Measurements from ENCODE around the gene DBNDD1.
A peak's percentile ranks its signal among the peaks of the same experiment; 100 is the strongest.

The DBNDD1 gene

DNA sequence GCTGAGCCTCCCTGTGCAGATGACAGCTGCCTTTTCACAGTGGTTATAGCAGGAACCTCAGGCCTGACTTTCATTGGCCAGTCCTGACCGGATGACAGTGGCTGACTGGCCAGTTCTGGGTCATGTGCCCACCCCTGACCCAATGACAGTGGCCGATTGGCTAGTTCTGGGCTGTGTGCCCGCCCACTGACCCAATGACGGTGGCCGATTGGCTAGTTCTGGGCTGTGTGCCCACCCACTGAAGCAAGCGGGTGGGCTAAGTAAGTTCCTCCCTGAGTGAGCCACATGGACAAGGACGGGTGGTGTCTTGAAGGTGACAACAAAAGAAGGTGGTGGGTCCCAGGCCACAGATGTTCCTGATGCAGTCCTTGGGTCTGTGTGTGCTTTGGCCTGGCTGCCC is 61.2 kb downstream of the DBNDD1 start:
- no peak for DNase-seq

DNA sequence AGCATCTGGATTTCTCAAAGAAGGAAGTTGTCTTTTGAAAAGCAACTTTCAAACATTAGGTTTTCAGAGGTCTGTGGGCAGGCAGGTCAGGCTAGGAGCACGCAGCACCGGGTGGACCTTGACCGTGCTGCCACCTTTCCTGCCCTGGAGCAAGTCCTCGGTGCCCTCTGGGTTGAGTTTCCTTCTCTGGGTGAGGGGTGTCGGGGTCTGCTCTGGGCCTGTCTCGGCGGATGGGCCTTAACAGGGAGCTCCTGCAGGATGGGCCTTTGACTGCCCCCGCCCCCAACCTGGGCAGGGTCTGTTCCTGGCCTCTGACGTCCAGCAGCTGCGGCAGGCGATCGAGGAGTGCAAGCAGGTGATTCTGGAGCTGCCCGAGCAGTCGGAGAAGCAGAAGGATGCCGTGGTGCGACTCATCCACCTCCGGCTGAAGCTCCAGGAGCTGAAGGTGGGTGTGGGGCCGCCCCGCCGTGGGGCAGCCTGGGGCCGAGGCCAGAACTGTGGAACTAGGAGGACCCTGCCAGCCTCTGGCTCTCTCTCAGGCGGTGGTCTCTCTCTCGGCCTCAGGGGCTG is 62.0 kb downstream of the DBNDD1 start:
- DNase-seq: no peak

DNA sequence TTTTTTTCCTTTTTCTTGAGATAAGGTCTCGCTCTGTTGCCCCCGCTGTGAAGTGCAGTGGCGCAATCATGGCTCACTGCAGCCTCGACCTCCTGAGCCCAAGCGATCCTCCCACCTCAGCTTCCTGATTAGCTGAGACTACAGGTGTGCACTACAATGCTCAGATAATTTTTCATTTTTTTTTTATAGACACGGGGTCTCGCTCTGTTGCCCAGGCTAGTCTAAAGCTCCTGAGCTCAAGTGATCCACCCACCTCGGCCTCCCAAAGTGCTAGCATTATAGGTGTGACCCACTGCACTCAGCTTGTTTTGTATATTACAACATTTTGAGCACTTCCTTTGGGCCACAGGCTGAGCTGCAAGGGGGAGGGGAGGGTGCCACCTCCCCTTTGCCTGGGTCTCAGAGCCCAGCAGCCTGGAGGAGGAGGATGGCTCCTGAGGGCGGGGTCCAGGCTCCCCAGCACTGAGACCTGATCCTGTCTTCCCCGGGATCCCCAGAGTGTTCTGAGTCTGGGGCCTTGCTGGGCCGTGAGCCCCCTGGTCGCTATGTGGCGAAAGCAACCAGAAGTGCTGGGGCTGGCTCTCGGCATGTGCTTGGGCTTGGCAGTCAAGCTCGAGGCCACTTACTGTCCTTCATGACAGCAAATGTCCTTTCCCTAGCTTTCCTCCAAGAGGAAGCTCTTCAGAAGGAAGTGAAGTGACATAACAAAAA is 62.6 kb downstream of the DBNDD1 start:
- DNase-seq: peak; percentile 56 to 75

DNA sequence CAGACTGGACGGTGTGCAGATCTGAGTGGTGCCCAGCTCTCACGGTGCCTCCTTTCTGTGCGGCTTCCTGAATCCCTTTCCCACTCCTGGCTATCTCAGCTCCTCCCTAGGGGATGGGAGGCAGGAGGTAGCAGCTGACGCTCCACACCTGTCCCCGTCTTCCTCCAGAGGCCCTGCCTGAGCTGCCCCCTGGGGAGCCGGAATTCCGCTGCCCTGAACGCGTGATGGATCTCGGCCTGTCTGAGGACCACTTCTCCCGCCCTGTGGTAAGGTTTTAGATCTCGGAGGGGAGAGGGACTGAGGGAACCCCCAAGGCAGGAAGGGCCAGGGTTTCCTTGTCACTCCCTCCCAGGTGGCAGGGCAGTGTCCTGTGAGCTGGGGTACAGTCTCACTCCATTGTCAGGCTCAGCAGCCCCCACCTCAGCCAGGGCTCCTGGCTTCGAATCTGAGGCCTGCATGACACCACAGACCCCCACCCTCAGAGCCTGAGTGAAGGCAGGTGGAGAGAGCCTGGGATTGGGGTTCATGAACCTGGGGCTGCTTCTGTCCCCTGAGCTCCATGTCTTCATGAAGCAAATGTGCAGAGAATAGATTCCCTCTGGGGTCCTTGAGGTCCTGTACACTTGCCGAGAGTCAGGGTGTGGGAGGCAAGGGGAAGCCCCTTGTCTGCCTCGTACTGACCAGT is 64.1 kb downstream of the DBNDD1 start:
- no peak for DNase-seq
